ENCODE measurements around the gene TOLLIP. TPM values are rescaled to one million over a fixed set of nuclear protein-coding genes. Genes with fewer than 3 reads are reported as not detected.

TOLLIP gene
- total RNA-seq, 2 donors from 2014 or later = 72.8 to 161 TPM

DNA sequence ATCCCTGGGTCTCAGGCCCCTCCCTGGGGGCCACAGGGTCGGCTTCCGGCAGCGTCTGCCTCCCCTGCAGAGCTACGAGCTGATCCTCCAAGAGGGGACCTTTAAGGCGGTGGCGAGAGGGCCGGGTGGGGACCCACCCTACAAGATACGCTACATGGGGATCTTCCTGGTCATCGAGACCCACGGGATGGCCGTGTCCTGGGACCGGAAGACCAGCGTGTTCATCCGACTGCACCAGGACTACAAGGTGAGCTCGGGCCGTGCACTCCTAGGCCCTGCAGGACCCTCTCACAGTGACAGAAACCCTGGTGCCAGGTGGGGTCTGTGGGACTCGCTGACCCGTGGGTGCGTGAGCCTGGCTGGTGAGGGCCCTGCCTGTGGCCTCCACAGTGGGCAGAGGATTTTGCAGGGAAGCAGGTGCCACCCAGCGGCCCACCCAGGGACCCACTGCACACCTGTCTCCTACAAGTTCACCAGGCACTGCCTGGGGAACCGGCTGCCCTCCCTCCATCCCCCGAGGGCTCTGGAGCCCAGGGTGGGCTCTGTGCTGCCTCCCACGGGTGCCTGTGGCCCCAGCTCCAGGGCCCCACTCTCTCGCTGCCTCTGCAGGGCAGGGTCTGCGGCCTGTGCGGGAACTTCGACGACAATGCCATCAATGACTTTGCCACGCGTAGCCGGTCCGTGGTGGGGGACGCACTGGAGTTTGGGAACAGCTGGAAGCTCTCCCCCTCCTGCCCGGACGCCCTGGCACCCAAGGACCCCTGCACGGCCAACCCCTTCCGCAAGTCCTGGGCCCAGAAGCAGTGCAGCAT, 72.9 kb downstream of the TOLLIP start:
- no peak for DNase-seq (ENCODE audit: low spot score)
- 90% methylated on average over 36 of the region's 37 CpGs for WGBS
- TF ChIP-seq POLR2A (IDR thresholded peaks at IDR 0.05) (no peak), POLR2AphosphoS5 (IDR thresholded peaks at IDR 0.05) (no peak)
- TF ChIP-seq, protein P1, sequence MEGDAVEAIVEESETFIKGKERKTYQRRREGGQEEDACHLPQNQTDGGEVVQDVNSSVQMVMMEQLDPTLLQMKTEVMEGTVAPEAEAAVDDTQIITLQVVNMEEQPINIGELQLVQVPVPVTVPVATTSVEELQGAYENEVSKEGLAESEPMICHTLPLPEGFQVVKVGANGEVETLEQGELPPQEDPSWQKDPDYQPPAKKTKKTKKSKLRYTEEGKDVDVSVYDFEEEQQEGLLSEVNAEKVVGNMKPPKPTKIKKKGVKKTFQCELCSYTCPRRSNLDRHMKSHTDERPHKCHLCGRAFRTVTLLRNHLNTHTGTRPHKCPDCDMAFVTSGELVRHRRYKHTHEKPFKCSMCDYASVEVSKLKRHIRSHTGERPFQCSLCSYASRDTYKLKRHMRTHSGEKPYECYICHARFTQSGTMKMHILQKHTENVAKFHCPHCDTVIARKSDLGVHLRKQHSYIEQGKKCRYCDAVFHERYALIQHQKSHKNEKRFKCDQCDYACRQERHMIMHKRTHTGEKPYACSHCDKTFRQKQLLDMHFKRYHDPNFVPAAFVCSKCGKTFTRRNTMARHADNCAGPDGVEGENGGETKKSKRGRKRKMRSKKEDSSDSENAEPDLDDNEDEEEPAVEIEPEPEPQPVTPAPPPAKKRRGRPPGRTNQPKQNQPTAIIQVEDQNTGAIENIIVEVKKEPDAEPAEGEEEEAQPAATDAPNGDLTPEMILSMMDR (IDR thresholded peaks at IDR 0.05) = no peak

DNA sequence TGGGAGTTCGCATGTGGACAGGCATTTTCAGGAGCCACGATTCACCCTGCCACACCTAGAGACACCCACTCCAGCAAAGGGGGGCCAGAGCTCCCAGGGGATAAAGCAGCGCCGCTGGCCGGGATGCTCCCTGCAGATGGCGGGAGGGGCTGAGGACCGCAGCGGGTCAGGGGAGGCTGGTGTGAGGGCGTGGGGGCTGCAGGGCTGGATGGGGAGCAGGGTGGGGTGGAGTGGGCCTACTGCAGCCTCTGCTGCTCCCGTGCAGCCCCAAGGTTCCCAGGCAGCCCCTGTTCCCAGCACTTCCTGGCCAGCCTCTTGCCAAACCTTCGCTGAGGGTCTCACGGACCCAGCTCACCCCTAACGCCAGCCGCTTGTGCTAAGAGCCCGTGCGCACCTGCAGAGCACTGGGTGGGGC, 73.5 kb downstream of the TOLLIP start:
- intact Hi-C loops (cut with DNase I) = no loop called here
- Histone ChIP-seq H3K4me1 (replicated peaks) (no peaks in the 10 kb centered on the region), H3K9me3 (no peaks in the 10 kb centered on the region), H3K4me3 (no peak overlapping the region), H3K27ac (no peak overlapping the region), H3K27me3 (replicated peaks; ENCODE audit: insufficient read depth) (no peaks in the 10 kb centered on the region), H3K36me3 (no peaks in the 10 kb centered on the region)
- no peak for DNase-seq (ENCODE audit: low spot score)
- WGBS = 76% methylated on average over 15 of the region's 16 CpGs
- TF ChIP-seq, protein P1 (IDR thresholded peaks at IDR 0.05) = no peak
- TF ChIP-seq POLR2AphosphoS5 (IDR thresholded peaks at IDR 0.05) = no peak
- TF ChIP-seq POLR2A (IDR thresholded peaks at IDR 0.05) = no peak

More for the DNA sequence above, 72.9 kb downstream of the TOLLIP start:
- H3K9me3 ChIP-seq = no peaks in the 10 kb centered on the region
- H3K4me1 ChIP-seq (replicated peaks) = no peaks in the 10 kb centered on the region
- H3K36me3 ChIP-seq = no peaks in the 10 kb centered on the region
- no peak overlapping the region for H3K27ac ChIP-seq
- intact Hi-C loops (cut with DNase I) = no loop called here
- no peak overlapping the region for H3K4me3 ChIP-seq
- H3K27me3 ChIP-seq (replicated peaks; ENCODE audit: insufficient read depth) = no peaks in the 10 kb centered on the region

DNA sequence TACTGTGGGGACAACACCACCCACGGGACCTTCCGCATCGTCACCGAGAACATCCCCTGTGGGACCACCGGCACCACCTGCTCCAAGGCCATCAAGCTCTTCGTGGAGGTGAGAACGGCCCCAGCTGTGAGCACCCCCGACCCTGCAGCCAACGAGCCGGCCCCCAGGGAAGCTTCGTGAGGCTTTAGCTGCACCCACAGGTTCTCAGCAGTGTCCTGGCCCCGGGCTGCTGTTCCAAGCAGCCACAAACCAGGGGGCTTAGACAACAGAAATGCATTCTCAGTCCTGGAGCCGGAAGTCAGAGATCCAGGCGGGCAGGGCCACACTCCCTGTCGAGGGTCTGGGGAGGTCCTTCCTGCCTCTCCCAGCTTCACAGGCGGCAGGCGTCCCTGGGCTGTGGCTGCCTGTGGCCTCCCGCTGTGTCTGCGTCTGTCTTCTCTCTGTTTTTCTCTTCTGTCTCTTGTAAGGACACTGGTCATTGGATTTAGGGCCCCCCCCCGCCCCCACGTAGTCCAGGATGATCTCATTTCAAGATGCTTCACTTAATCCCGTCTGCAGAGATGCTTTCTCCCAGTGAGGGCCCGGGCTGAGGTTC, 74.0 kb downstream of the TOLLIP start:
- H3K9me3 ChIP-seq = no peaks in the 10 kb centered on the region
- 80% methylated on average over 23 of the region's 23 CpGs for WGBS
- TF ChIP-seq POLR2A (IDR thresholded peaks at IDR 0.05) = no peak
- TF ChIP-seq, protein P1 (IDR thresholded peaks at IDR 0.05) = no peak
- TF ChIP-seq POLR2AphosphoS5 (IDR thresholded peaks at IDR 0.05) = no peak
- no peak overlapping the region for H3K4me3 ChIP-seq
- no peak for DNase-seq (ENCODE audit: low spot score)
- peaks cover 3% of the 10 kb centered on the region for H3K27me3 ChIP-seq (replicated peaks; ENCODE audit: insufficient read depth)
- H3K36me3 ChIP-seq = no peaks in the 10 kb centered on the region
- no peaks in the 10 kb centered on the region for H3K4me1 ChIP-seq (replicated peaks)
- intact Hi-C loops (cut with DNase I) = no loop called here
- no peak overlapping the region for H3K27ac ChIP-seq

DNA sequence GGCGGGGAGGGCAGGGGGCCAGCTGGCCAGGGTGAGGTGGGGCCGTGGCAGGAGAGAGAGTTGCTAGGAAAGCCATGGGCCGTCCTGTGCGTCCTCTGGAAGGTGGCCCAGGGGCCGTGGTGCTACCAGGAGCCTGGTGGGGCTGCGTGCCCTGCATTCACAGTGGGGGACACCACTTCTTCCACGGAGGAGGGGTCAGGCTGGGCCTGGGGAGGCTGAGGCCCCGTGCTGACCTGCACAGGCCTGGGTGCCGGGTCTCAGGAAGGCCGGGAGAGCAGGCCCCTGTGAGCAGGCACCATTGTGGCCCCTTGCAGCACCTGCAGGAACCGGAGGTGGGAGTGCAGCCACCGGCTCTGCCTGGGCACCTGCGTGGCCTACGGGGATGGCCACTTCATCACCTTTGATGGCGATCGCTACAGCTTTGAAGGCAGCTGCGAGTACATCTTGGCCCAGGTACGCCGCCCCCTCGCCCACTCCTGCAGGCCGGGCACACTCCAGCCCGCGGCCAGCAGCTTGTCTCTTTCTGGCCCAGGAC, 74.6 kb downstream of the TOLLIP start:
- WGBS = 88% methylated on average over 21 of the region's 23 CpGs
- TF ChIP-seq POLR2A (IDR thresholded peaks at IDR 0.05) (no peak), POLR2AphosphoS5 (IDR thresholded peaks at IDR 0.05) (no peak)
- TF ChIP-seq, protein P1 (IDR thresholded peaks at IDR 0.05) = no peak

More for the DNA sequence above, 74.6 kb downstream of the TOLLIP start:
- H3K9me3 ChIP-seq = no peaks in the 10 kb centered on the region
- no peaks in the 10 kb centered on the region for H3K4me1 ChIP-seq (replicated peaks)
- peaks cover 3% of the 10 kb centered on the region for H3K27me3 ChIP-seq (replicated peaks; ENCODE audit: insufficient read depth)
- H3K36me3 ChIP-seq = no peaks in the 10 kb centered on the region
- H3K4me3 ChIP-seq = no peak overlapping the region
- no peak overlapping the region for H3K27ac ChIP-seq
- intact Hi-C loops (cut with DNase I) = no loop called here
- no peak for DNase-seq (ENCODE audit: low spot score)
